CD4-positive, alpha-beta T cell treated with Interleukin-15 for 1 hour (primary cell): Measurements from ENCODE around the gene SACS.
A peak's percentile ranks its signal among the peaks of the same experiment; 100 is the strongest.

Experiments used
- DNase-seq: peaks from one replicate; pipeline ENCODE4 v3.0.0-alpha.2; 2020

Gene SACS, protein sequence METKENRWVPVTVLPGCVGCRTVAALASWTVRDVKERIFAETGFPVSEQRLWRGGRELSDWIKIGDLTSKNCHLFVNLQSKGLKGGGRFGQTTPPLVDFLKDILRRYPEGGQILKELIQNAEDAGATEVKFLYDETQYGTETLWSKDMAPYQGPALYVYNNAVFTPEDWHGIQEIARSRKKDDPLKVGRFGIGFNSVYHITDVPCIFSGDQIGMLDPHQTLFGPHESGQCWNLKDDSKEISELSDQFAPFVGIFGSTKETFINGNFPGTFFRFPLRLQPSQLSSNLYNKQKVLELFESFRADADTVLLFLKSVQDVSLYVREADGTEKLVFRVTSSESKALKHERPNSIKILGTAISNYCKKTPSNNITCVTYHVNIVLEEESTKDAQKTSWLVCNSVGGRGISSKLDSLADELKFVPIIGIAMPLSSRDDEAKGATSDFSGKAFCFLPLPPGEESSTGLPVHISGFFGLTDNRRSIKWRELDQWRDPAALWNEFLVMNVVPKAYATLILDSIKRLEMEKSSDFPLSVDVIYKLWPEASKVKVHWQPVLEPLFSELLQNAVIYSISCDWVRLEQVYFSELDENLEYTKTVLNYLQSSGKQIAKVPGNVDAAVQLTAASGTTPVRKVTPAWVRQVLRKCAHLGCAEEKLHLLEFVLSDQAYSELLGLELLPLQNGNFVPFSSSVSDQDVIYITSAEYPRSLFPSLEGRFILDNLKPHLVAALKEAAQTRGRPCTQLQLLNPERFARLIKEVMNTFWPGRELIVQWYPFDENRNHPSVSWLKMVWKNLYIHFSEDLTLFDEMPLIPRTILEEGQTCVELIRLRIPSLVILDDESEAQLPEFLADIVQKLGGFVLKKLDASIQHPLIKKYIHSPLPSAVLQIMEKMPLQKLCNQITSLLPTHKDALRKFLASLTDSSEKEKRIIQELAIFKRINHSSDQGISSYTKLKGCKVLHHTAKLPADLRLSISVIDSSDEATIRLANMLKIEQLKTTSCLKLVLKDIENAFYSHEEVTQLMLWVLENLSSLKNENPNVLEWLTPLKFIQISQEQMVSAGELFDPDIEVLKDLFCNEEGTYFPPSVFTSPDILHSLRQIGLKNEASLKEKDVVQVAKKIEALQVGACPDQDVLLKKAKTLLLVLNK (N-terminal part only)

DNA sequence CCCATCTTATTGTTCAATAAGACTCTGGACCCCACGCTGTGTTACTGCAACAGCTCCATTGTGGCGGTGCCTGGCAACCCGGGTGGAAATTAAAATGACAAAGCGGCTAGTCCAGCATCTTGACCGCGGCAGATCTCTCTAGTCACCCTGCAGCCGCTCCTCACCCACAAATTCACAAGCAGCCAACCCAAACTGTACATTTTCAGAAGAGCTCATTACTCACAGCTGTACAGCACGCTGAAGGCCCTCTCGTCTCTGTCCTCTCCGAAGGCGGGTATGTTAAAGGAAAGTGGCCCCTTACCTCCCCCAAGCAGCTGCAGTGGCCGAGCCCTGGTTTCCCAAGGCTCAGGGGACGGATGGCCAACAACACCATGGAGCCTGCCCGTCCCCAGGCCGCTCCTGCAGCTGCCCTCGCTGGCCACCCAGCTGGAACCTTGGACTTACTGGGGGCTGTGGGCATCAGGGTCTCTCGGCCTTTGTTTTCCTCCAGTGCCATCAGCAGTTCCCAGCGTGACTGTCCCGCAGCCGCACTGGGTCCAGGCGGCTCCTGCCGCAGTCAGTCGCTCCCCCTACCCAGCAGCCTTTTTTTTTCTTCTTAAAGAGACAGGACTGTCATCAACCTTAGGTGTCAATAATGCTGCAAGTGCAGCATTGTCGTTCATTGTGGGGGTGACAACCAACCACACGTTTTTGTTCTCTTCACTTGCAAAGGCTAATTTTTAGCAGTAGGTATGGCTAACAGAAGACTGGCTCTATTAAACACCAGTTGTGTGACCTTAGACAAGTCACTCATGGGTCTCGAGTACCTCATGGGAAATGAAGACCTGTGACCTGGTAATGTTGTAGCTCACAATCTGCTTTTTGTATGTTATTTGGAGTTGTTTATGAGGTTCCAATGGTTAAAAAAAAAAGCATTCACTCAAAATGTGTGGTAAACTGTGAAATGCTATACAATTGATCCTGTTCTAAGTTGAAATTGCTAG lies at the start of gene SACS:
SACS (minus strand) TSS at position 532 of the 983 bp plus-strand sequence. CDS start 22,463 bp downstream, outside the sequence.
- DNase-seq: no peak

DNA sequence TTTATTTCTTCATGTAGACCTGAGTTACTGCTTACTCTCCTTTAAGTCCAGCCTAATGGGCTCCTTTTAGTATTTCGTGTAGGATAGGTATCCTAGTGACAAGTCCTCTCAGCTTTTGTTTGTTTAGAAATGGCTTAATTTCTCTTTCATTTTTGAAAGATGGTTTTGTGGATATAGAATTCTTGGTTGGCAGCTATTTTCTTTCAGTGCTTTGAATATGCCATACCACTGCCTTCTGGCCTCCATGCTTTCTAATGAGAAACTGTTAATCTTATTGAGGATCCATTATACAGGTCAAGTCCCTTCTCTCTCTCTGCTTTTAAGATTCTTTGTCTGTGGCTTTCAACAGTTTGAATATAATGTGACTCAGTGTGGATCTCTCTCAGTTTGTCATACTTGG lies 46.8 kb upstream of the SACS start:
- DNase-seq: no peak

DNA sequence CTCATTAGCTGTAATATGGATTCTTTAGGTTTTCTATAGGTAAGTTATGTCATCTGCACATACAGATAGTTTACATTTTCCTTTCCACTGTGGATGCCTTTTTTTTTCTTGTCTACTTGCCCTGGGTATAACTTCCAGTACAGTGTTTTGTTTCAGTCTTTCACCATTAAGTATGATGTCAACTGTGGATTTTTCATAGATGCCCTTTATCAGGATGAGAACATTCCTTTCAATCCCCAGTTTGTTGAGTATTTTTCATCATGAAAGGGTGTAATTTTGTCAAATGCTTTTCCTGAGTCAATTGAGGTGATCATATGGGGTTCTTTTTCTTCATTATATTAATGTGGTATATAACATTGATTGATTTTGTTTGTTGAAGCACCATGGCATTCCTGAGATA lies 43.6 kb upstream of the SACS start:
- no peak for DNase-seq

DNA sequence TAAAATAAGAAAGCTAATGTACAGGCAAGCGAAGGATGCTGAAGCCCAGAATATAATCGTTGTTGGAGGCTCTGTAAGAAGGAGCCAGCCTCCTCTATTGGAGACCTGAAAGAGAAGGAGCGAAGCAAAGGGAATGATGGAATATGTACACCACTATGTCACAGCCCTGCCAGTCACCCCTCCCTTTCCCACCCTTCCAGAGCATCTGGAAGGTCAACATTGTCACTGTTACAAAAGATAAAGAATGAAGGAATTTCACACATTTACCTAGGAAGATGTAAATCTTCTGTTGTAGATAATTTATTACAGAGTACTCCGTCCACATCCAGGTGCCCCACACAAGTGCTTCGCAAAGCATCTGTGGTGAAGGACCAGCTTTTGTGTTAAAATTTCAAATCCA lies 39.7 kb upstream of the SACS start:
- no peak for DNase-seq

GRCh38 chr13:23472189-23472588 lies 38.7 kb upstream of the SACS start:
- DNase-seq: no peak

DNA sequence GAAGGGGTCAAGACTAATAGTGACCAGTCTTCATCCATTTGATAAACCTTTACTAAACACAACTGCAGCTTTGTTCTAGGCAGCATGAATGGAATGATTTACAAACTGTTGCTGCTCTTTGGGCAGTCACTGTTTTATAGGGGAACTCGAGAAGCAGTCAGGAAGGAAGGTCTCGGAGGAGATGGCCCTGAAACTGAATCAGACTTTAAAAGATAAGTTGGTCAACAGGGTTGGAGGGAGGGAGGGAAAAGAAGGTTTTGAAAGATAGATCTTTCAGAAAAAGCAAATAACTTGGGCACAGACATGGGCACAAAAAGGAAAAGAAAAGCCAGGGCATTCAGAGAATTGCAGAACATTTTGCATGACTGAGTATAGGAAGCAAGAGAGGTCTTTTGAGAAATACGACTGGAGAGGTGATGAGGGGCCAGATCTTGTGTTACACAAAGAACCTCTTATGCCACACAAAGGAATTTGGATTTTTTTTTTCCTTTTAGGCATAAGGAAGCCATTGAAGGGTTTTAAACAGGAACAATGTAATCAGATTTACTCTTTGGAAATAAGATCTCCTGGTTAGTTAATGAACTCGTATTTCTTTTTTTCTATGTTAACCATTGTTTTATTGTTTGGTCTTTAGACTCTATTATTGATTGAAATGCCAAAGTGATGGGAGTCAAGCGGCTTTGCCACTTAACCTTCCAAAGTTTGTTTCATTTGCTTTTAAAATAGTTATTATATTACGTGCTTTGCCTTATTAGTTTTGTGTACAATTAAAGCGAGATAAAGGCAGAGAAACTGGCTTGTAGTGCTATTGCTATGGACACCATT lies 37.5 kb upstream of the SACS start:
- no peak for DNase-seq

DNA sequence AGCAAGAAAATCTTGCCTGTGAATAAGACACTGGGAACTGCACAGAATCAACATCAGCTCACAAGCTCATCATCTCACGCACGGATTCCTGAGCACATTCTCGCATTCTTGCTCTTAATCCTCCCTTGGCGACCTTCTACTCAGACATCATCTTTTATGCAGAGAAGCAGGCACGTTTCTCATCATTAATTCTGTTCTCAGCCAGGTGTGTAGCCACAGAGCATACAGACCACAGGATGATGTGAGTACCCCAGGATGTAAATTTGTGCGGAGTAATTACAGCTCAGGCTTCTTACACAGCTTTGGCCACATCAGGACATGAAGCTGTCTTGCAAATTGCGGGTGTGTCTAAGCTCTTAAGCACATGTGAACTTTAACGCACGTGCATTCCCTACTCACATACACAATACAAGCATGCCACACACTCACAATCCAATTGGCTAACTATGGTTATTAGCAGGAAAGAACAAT lies 36.5 kb upstream of the SACS start:
- no peak for DNase-seq

- DNase-seq: no peak
These were observed 35.3 kb upstream of the SACS start for GRCh38 chr13:23468811-23469210.

DNA sequence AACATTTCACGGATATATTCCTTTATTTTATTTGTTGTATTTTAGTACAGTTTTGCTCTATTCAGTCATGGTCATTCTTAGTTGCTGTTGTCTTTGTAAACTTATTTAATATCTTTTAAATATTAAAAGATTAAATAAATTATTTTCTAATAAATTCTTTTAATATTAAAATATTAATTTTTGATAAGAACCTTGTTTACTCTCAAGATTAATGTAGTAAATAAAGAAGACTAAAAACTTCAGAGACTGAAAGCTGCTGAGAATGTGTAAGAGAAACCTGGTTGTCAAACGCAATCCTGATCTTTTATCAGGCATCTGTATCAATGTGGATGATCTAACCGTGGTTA lies 34.4 kb upstream of the SACS start:
- DNase-seq: no peak

DNA sequence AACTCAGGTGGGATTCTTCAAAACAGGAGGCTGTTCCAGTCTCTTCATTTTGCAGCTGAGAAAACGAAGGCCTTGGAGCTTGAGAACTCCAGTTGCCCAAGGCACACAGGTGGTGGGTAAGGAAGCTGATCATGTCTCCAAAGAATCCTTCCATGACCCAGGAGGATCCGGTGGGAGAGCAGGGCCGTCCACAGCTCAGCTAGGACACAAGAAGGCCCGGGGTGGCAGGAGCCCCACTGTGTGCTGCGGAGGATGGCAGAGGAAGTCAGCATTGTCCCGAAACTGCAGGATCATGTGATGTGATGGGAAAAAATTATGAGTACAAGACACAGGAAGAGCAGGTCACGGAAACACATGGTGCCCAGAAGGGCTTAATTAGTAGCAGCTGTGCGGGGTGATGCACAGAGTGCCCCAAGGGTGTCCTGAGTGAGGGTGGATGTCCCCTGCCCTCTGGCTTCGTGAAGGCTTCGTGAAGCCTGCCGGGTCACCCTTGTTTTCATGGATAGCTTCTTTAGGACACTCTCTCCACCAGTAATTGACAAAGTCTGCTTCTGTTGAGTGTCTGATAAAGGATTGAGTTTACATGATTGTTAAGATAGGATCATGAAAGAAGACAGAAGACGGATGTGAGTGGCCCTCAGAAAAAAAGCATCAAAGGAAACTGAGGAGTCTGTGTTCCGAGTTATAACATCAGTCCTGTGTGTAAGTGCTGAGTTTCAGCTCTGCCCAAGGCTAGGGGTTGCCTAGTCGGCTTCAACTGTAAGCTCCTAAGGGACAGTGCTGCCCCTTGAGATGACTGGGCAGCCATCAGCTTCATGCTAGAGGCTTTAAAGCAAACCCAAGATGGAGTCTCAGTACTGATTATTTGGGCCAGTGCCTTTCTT lies 33.8 kb upstream of the SACS start:
- no peak for DNase-seq

DNA sequence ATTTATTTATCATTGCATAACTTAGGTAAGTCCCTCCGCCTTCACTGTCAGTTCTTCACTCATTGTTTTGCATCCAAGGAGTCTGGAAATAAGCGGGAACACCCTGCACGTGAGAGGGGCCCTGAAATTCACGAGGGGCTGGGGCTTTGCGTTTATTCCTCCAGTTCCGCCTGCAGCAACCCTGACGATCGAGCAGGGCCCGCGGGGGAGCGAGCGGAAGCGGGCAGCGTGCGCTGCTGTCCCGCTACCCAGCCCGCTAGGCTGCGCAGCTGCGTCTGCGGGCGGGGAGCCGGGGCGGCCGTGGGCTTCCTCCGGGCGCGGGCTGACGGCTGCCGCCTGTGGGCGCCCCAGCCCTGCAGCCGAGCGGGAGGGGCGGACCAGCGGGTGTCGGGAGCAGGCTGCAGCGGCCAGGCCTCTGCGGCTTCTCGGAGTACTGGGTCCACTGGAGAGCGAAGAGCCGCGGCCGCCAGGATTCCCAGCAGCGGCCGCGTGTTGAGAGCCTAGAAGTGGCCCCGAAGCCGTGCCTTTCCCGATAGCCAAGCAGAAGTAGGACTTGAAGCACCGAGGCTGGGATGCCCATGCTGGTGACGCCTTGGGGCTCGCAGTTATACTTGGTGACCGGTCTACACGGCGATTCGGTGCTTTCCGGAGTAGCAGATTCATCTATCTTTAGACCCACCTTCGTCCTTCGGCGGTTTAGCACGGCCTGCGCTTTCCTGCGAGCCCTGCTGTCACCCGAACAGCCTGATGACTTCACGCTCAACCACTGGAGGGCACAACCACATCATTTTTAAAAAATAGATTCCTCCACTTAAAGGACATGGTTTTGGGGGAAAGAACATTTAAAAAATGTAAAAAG lies 32.9 kb upstream of the SACS start:
- peak; percentile 67 for DNase-seq

DNA sequence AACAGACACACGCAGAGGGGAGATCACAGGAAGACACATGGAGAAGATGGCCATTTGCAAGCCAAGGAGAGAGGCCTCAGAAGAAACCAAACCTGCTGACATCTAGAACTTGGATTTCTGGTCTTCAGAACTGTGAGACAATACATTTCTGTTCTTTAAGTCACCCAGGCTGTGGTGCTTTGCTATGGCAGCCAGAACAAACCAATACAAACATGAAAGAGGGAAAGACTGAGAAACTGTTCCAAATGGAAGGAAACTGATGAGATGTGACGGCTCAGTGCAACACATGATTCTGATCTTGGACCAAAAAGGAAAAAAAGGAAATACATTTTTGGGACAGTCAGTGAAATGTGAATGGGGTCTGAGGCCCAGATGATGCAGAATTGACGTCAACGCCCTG lies 30.2 kb upstream of the SACS start:
- DNase-seq: no peak

DNA sequence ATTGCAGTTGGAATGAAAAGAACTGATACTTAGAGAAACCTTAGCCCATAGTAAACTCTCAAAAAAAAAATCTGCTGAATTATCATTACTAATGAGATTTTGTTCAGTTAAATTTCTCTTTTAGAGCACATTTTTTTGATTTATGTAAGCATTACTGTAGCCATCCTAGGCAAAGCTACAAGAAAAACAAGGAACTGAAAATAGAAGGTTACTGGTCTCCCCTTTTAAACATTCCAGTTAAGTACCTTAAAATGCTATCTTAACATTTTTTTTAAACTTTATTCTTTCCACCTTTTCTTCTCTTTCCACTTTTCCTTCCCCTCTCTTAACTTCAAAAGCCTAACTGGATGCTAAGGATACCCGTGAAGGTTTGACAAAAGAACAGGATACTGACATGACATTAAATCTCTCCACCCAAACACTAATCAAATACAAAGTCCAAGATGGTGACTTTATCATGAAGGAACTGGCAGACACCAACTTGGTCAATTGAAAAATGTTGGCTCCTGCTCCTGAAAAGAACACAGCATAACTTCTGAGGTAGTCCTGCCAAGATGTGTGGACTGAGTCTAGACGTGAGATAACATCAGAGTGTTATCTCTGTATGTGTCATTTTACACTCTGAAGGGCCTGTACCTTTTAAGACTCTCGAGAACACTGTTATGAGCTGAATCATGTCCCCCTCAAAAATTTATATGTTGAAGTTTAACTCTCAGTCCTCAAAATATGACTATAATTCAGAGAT lies 29.5 kb upstream of the SACS start:
- no peak for DNase-seq

GRCh38 chr13:23461544-23461943 lies 28.0 kb upstream of the SACS start:
- DNase-seq: no peak

GRCh38 chr13:23460921-23461320 lies 27.4 kb upstream of the SACS start:
- no peak for DNase-seq

- DNase-seq: no peak
These were observed 26.8 kb upstream of the SACS start for GRCh38 chr13:23460309-23460708.

DNA sequence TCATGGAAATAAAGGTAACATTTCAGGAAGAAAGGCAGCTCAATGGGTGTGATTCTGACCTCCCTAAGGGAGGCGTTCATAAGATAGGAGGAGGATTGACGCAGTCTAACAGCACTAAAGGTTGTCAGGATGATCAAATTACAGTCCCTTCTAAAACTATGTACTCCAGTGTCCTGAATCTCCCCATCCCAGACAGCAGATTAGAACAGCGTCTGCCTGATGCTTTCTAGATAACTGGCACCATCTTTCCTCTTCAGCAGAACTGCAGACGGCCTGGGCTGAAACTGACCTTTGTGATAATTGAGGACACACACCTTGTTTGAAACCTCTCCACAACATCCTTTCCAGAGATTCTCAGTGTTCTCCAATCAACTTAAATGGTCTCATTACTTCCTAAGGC lies 25.5 kb upstream of the SACS start:
- no peak for DNase-seq

- no peak for DNase-seq
These were observed 23.1 kb upstream of the SACS start for GRCh38 chr13:23456437-23457210.
